GM12878 (cell line): ENCODE measurements around the gene GAL. TPM values are rescaled to one million over a fixed set of nuclear protein-coding genes. Genes with fewer than 3 reads are reported as not detected.

Source experiments
- ATAC-seq: fragments of 200-7000 bp; cut with Tn5 transposase; 3 replicates; pipeline ENCODE4 v1.9.1; 2020; ENCODE audit warnings: mild to moderate bottlenecking, moderate library complexity
- BruUV-seq: library from RNA; stranded (reverse); fragments of 400-500 nt; replicated peaks from 2 replicates; lab custom pipeline; 2021; lab: Mats Ljungman, UMichigan
- CTCF ChIA-PET: fragments of 300-600 bp; sonication (Branson Sonifier 250); formaldehyde crosslinking; extraction: SDS; loops from one replicate; lab custom pipeline; 2021; ENCODE audit warnings: inconsistent platforms; lab: Yijun Ruan, JAX
- POLR2A ChIA-PET: fragments of 350-600 bp; formaldehyde crosslinking; extraction: SDS; loops from one replicate; lab custom pipeline; 2021; ENCODE audit warnings: inconsistent platforms; lab: Charles Lee
- RAD21 ChIA-PET: fragments of 300-600 bp; sonication (Branson Sonifier 250); formaldehyde crosslinking; loops from one replicate; lab custom pipeline; 2023; ENCODE audit warnings: antibody characterized with exemption; ENCODE audit not compliant: unreplicated experiment; lab: Charles Lee
- SMC1A ChIA-PET: fragments of 300-600 bp; sonication (Branson Sonifier 250); formaldehyde crosslinking; loops from one replicate; lab custom pipeline; 2023; ENCODE audit not compliant: unreplicated experiment, uncharacterized antibody; lab: Charles Lee
- DNase-seq: peaks from one replicate; pipeline ENCODE4 v3.0.0-alpha.2; 2011; ENCODE audit warnings: low read depth, low spot score
- FAIRE-seq: peaks from 3 replicates; lab custom pipeline; 2011; peaks lifted over from hg19 to GRCh38; lab: Jason Lieb, UNC
- H2AFZ ChIP-seq: 2 replicates; pipeline ENCODE4 v1.6.0; 2011; ENCODE audit warnings: low read depth, low read length, control low read depth; ENCODE audit not compliant: control insufficient read depth
- H3K27ac ChIP-seq: 2 replicates; pipeline ENCODE4 v1.5.1; 2011; ENCODE audit warnings: control low read depth; ENCODE audit not compliant: control insufficient read depth, insufficient read depth
- H3K27me3 ChIP-seq, 2 experiments: replicated peaks in 1 of 2; 2 replicates each; pipeline versions ENCODE4 v1.6.0 to v1.6.1; 2011; ENCODE audit warnings: low read length in 1 of 2; ENCODE audit not compliant: control insufficient read depth in 2 of 2, insufficient read depth in 2 of 2
- H3K36me3 ChIP-seq, 2 experiments: 2 replicates each; pipeline ENCODE4 v1.5.1; 2011; ENCODE audit warnings: low read length in 1 of 2; ENCODE audit not compliant: control insufficient read depth in 2 of 2, insufficient read depth in 2 of 2
- H3K4me1 ChIP-seq: 2 replicates; pipeline ENCODE4 v1.6.1; 2011; ENCODE audit warnings: mild to moderate bottlenecking, low read length, moderate library complexity, mixed read lengths; ENCODE audit not compliant: control insufficient read depth, insufficient read depth
- H3K4me2 ChIP-seq: 2 replicates; pipeline ENCODE4 v1.6.0; 2011; ENCODE audit warnings: control low read depth; ENCODE audit not compliant: control insufficient read depth, insufficient read depth
- H3K4me3 ChIP-seq: fragments of 200-600 bp; sonication (generic); 2 replicates; pipeline ENCODE4 v1.5.1; 2016
- H3K79me2 ChIP-seq: 2 replicates; pipeline ENCODE4 v1.6.0; 2011; ENCODE audit warnings: low read length; ENCODE audit not compliant: control insufficient read depth, insufficient read depth
- H3K9ac ChIP-seq: 2 replicates; pipeline ENCODE4 v1.8.0; 2011; ENCODE audit warnings: low read length, control low read depth, mixed read lengths; ENCODE audit not compliant: control insufficient read depth, insufficient read depth
- H3K9me3 ChIP-seq: replicated peaks from 3 replicates; pipeline ENCODE4 v1.5.1; 2011; ENCODE audit warnings: mild to moderate bottlenecking, low read length; ENCODE audit not compliant: control insufficient read depth, insufficient read depth
- H4K20me1 ChIP-seq: 2 replicates; pipeline ENCODE4 v1.6.0; 2011; ENCODE audit not compliant: control insufficient read depth, insufficient read depth
- BMI1 ChIP-seq: fragments of 450-650 bp; IDR thresholded peaks from 2 replicates; pipeline ENCODE4 v1.6.1; 2016; ENCODE audit warnings: mild to moderate bottlenecking, moderate library complexity, borderline replicate concordance
- CREM ChIP-seq: IDR thresholded peaks from 2 replicates; pipeline ENCODE4 v1.6.1; 2014; ENCODE audit warnings: antibody characterized with exemption, low read depth
- EED ChIP-seq: sonication (generic); IDR thresholded peaks from 2 replicates; pipeline ENCODE4 v1.6.1; 2016; ENCODE audit warnings: antibody characterized with exemption, low read depth
- FOXM1 ChIP-seq: IDR thresholded peaks from 2 replicates; pipeline ENCODE4 v1.6.1; 2012; ENCODE audit warnings: low read depth, mild to moderate bottlenecking, inconsistent platforms, low read length, moderate library complexity
- HDAC2 ChIP-seq: fragments of 200-600 bp; sonication (generic); IDR thresholded peaks from 2 replicates; pipeline ENCODE4 v1.6.1; 2017
- IKZF1 ChIP-seq: fragments of 450-650 bp; conservative IDR thresholded peaks from 2 replicates; pipeline ENCODE4 v1.6.1; 2017; ENCODE audit warnings: antibody characterized with exemption, mild to moderate bottlenecking
- JUNB ChIP-seq: IDR thresholded peaks from 2 replicates; pipeline ENCODE4 v1.6.1; 2016; ENCODE audit warnings: antibody characterized with exemption, mild to moderate bottlenecking
- JUND ChIP-seq: IDR thresholded peaks from 2 replicates; pipeline ENCODE4 v1.6.1; 2012; ENCODE audit warnings: low read depth, mild to moderate bottlenecking, low read length, improper control_type of control experiment, moderate library complexity
- NFXL1 ChIP-seq: fragments of 450-650 bp; IDR thresholded peaks from 2 replicates; pipeline ENCODE4 v1.6.1; 2017; ENCODE audit warnings: antibody characterized with exemption, mild to moderate bottlenecking, borderline replicate concordance
- NFYB ChIP-seq: IDR thresholded peaks from 2 replicates; pipeline ENCODE4 v1.6.1; 2011; ENCODE audit warnings: low read depth, mild to moderate bottlenecking, low read length, improper control_type of control experiment, moderate library complexity; ENCODE audit not compliant: insufficient read depth
- PAX5 ChIP-seq: IDR thresholded peaks from 2 replicates; pipeline ENCODE4 v1.6.1; 2011; ENCODE audit warnings: low read depth, low read length, borderline replicate concordance
- POLR2AphosphoS2 ChIP-seq: IDR thresholded peaks from 2 replicates; pipeline ENCODE4 v1.6.1; 2011; ENCODE audit warnings: low read depth, mild to moderate bottlenecking, low read length, improper control_type of control experiment, moderate library complexity
- SPI1 ChIP-seq: IDR thresholded peaks from 2 replicates; pipeline ENCODE4 v1.6.1; 2011; ENCODE audit warnings: low read depth, mild to moderate bottlenecking, low read length, moderate library complexity, borderline replicate concordance; ENCODE audit not compliant: insufficient read depth
- SREBF1 ChIP-seq: IDR thresholded peaks from 2 replicates; pipeline ENCODE4 v1.6.1; 2012; ENCODE audit warnings: mild to moderate bottlenecking, low read length
- ZSCAN29 ChIP-seq: fragments of 450-650 bp; IDR thresholded peaks from 2 replicates; pipeline ENCODE4 v1.6.1; 2017; ENCODE audit warnings: mild to moderate bottlenecking, moderate library complexity
- WGBS: methylation state at CpG from one replicate; pipeline ENCODE4 v1.1.6; 2016; ENCODE audit warnings: low lambda C conversion rate; ENCODE audit not compliant: insufficient replicate concordance, insufficient coverage; ENCODE audit errors: missing lambda C conversion rate; 5-methylcytosine and 5-hydroxymethylcytosine counted together
- in situ Hi-C: fragments of 300-500 bp; cut with MboI; formaldehyde crosslinking; loops from 9 replicates; pipeline ENCODE4 v1.14.3; 2018; ENCODE audit warnings: mixed read lengths
- intact Hi-C: fragments of 100-400 bp; cut with micrococcal nuclease; formaldehyde crosslinking; loops from one replicate; pipeline ENCODE4 v1.14.2; 2022; ENCODE audit not compliant: unreplicated experiment
- polyA plus RNA-seq, 11 experiments: library from polyadenylated mRNA; depleted of rRNA in 4 of 11; unstranded in 6 of 11; stranded (reverse) in 5 of 11; fragments of >200 nt; fragmentation: Nextera tagmentation in 4 of 11; fragmentation: Illumina TruSeq in 1 of 11; extraction: Ambion mirVana in 4 of 11; extraction: Trizol in 1 of 11; gene quantifications; 1 replicate in 1 of 11; 2 replicates in 10 of 11; pipeline versions ENCODE4 v1.2.1 to v1.2.3, GENCODE V29; 2011 to 2016; ENCODE audit warnings: inconsistent platforms in 2 of 11, missing spikeins in 2 of 11, low read depth in 1 of 11
- total RNA-seq, 4 experiments: library from RNA; depleted of rRNA in 3 of 4; stranded (reverse); fragments of >200 nt in 3 of 4; fragmentation: Illumina TruSeq in 1 of 4; extraction: Trizol in 1 of 4; gene quantifications; 2 replicates each; pipeline versions ENCODE4 v1.2.1 to v1.2.3, GENCODE V29; 2013 to 2021
- TF ChIP-seq, protein P1 (sequence below): fragments of 450-650 bp; conservative IDR thresholded peaks from 2 replicates; pipeline ENCODE4 v1.6.1; 2017; ENCODE audit warnings: mild to moderate bottlenecking, moderate library complexity
- TF ChIP-seq, protein P2 (sequence below): IDR thresholded peaks from 2 replicates; pipeline ENCODE4 v1.6.1; 2012; ENCODE audit warnings: low read depth, low read length, improper control_type of control experiment
- TF ChIP-seq, protein P3 (sequence below): fragments of 450-650 bp; IDR thresholded peaks from 2 replicates; pipeline ENCODE4 v1.6.1; 2016; ENCODE audit warnings: mild to moderate bottlenecking

GAL gene
- total and polyA plus RNA-seq, 10 of the 15 experiments (the other 5 are each of a cell fraction or from before 2014, with no cell fraction given): 0.35 TPM; not detected in 9

DNA sequence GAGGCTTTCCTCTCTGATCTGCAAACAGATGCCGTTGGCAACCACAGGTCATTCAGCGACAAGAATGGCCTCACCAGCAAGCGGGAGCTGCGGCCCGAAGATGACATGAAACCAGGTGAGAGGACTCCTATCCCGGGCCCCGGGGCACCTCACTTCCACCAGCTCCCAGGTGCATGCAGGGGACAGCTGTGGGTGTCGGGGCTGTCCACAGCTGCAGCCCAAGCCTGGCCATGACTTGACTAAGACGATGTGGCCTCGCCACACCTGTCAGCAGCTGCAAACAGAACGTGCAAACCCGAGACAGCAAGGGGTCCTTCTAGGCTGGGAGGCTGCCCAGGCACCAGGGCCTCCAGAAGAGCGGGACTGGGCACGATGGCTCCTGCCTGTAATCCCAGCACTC lies 3.6 kb downstream of the GAL start:
- no peak overlapping the region for H3K9ac ChIP-seq

DNA sequence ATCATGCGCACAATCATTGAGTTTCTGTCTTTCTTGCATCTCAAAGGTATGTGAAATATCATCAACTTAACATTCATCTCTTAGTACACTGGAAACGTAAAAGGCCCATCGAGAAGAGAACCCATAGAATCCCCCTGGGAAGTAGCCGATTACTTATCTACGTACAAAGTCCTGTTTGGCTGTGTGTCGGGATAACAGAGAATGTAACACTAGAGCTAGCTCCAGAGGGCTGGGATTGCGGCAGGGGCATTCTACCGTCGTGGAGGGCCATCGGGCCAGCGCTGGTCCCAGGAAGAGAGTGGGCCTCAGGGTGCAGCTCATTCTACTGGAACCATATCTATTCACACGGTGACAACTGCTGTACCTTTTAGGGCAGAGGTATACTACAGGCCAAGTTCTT lies 4.5 kb downstream of the GAL start:
- H3K4me3 ChIP-seq: no peak overlapping the region
- H3K9me3 ChIP-seq: no peaks in the 10 kb centered on the region
- H4K20me1 ChIP-seq: no peaks in the 10 kb centered on the region
- no peaks in the 10 kb centered on the region for H3K36me3 ChIP-seq
- DNase-seq: no peak
- H3K9ac ChIP-seq: no peak overlapping the region
- ChIA-PET POLR2A (no interaction called here), CTCF (no interaction called here), RAD21 (no interaction called here), SMC1A (no interaction called here)
- H3K79me2 ChIP-seq: no peaks in the 10 kb centered on the region
- BruUV-seq: no TSS peak
- H2AFZ ChIP-seq: no peak overlapping the region
- no peak for ATAC-seq
- no peaks in the 10 kb centered on the region for H3K4me1 ChIP-seq
- intact Hi-C loops (no loop called here), in situ Hi-C loops (no loop called here)
- no peak for FAIRE-seq
- no peak overlapping the region for H3K4me2 ChIP-seq
- no peak overlapping the region for H3K27ac ChIP-seq
- peaks cover 11 to 16% of the 10 kb centered on the region in 2 experiments for H3K27me3 ChIP-seq
- WGBS: 44% methylated on average over 12 of the region's 12 CpGs
- TF ChIP-seq PAX5 (no peak), SPI1 (no peak), NFXL1 (no peak), IKZF1 (no peak), POLR2AphosphoS2 (no peak), HDAC2 (no peak), ZSCAN29 (no peak), EED (no peak), SREBF1 (no peak), JUNB (no peak), JUND (no peak)
- TF ChIP-seq, protein P1, sequence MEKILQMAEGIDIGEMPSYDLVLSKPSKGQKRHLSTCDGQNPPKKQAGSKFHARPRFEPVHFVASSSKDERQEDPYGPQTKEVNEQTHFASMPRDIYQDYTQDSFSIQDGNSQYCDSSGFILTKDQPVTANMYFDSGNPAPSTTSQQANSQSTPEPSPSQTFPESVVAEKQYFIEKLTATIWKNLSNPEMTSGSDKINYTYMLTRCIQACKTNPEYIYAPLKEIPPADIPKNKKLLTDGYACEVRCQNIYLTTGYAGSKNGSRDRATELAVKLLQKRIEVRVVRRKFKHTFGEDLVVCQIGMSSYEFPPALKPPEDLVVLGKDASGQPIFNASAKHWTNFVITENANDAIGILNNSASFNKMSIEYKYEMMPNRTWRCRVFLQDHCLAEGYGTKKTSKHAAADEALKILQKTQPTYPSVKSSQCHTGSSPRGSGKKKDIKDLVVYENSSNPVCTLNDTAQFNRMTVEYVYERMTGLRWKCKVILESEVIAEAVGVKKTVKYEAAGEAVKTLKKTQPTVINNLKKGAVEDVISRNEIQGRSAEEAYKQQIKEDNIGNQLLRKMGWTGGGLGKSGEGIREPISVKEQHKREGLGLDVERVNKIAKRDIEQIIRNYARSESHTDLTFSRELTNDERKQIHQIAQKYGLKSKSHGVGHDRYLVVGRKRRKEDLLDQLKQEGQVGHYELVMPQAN: no peak
- TF ChIP-seq, protein P2, sequence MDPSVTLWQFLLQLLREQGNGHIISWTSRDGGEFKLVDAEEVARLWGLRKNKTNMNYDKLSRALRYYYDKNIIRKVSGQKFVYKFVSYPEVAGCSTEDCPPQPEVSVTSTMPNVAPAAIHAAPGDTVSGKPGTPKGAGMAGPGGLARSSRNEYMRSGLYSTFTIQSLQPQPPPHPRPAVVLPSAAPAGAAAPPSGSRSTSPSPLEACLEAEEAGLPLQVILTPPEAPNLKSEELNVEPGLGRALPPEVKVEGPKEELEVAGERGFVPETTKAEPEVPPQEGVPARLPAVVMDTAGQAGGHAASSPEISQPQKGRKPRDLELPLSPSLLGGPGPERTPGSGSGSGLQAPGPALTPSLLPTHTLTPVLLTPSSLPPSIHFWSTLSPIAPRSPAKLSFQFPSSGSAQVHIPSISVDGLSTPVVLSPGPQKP: no peak
- TF ChIP-seq, protein P3, sequence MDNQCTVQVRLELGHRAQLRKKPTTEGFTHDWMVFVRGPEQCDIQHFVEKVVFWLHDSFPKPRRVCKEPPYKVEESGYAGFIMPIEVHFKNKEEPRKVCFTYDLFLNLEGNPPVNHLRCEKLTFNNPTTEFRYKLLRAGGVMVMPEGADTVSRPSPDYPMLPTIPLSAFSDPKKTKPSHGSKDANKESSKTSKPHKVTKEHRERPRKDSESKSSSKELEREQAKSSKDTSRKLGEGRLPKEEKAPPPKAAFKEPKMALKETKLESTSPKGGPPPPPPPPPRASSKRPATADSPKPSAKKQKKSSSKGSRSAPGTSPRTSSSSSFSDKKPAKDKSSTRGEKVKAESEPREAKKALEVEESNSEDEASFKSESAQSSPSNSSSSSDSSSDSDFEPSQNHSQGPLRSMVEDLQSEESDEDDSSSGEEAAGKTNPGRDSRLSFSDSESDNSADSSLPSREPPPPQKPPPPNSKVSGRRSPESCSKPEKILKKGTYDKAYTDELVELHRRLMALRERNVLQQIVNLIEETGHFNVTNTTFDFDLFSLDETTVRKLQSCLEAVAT: no peak

More for the DNA sequence above, 3.6 kb downstream of the GAL start:
- Histone ChIP-seq H3K4me2 (no peak overlapping the region), H3K27ac (no peak overlapping the region), H4K20me1 (no peaks in the 10 kb centered on the region), H2AFZ (no peak overlapping the region), H3K9me3 (no peaks in the 10 kb centered on the region), H3K4me3 (no peak overlapping the region), H3K27me3 (peaks cover 11 to 24% of the 10 kb centered on the region in 2 experiments), H3K4me1 (no peaks in the 10 kb centered on the region), H3K79me2 (no peaks in the 10 kb centered on the region), H3K36me3 (no peaks in the 10 kb centered on the region)
- SMC1A ChIA-PET: no interaction called here
- TF ChIP-seq NFYB (no peak), FOXM1 (no peak), CREM (no peak), BMI1 (no peak)
- WGBS: 42% methylated on average over 14 of the region's 14 CpGs
- in situ Hi-C loops: no loop called here
- ATAC-seq: no peak
- POLR2A ChIA-PET: no interaction called here
- RAD21 ChIA-PET: no interaction called here
- no peak for DNase-seq
- CTCF ChIA-PET: no interaction called here
- intact Hi-C loops: no loop called here
- BruUV-seq: no TSS peak
- no peak for FAIRE-seq
